ES-I3 (cell line): Measurements from ENCODE around the gene CRTC1.

Experiments
- H3K36me3 ChIP-seq: 2 replicates; pipeline ENCODE4 v1.6.1; 2013; ENCODE audit warnings: mild to moderate bottlenecking, low read length, control low read depth, moderate library complexity; ENCODE audit not compliant: insufficient read depth
- H3K4me1 ChIP-seq: 2 replicates; pipeline ENCODE4 v1.6.1; 2013; ENCODE audit warnings: mild to moderate bottlenecking, control low read depth, low read length; ENCODE audit not compliant: insufficient read depth
- H3K9ac ChIP-seq: 2 replicates; pipeline ENCODE4 v1.6.1; 2013; ENCODE audit warnings: low read depth, mild to moderate bottlenecking, low read length, moderate library complexity
- H3K9me3 ChIP-seq: 2 replicates; pipeline ENCODE4 v1.6.1; 2013; ENCODE audit warnings: mild to moderate bottlenecking, low read length, moderate library complexity; ENCODE audit not compliant: control insufficient read depth, insufficient read depth

The CRTC1 gene

GRCh38 chr19:18687740-18688465 lies 4.4 kb downstream of the CRTC1 start:
- H3K36me3 ChIP-seq = no peaks in the 10 kb centered on the region
- no peaks in the 10 kb centered on the region; the same call in 1 of the 2 replicates for H3K4me1 ChIP-seq
- no peaks in the 10 kb centered on the region for H3K9me3 ChIP-seq
- H3K9ac ChIP-seq = no peak overlapping the region

- Histone ChIP-seq H3K36me3 (no peaks in the 10 kb centered on the region), H3K4me1 (0 out of 2 replicates have a peak, but pooled peaks cover 4% of the 10 kb centered on the region), H3K9me3 (no peaks in the 10 kb centered on the region), H3K9ac (no peak overlapping the region)
Observed at GRCh38 chr19:18696023-18696422, 12.5 kb downstream of the CRTC1 start.

- Histone ChIP-seq H3K36me3 (no peaks in the 10 kb centered on the region), H3K9me3 (no peaks in the 10 kb centered on the region), H3K9ac (no peak overlapping the region), H3K4me1 (peaks cover 8% of the 10 kb centered on the region; the same call in 1 of the 2 replicates)
Observed at GRCh38 chr19:18697680-18698079, 14.2 kb downstream of the CRTC1 start.

- Histone ChIP-seq H3K4me1 (peaks cover 8% of the 10 kb centered on the region; the same call in 1 of the 2 replicates), H3K36me3 (no peaks in the 10 kb centered on the region), H3K9me3 (no peaks in the 10 kb centered on the region), H3K9ac (no peak overlapping the region)
Observed at GRCh38 chr19:18698321-18699167, 15.1 kb downstream of the CRTC1 start.

- Histone ChIP-seq H3K9ac (no peak overlapping the region), H3K4me1 (peaks cover 8% of the 10 kb centered on the region; the same call in 1 of the 2 replicates), H3K9me3 (no peaks in the 10 kb centered on the region), H3K36me3 (no peaks in the 10 kb centered on the region)
Observed at GRCh38 chr19:18699403-18700054, 16.0 kb downstream of the CRTC1 start.

GRCh38 chr19:18700501-18701249 lies 17.2 kb downstream of the CRTC1 start:
- Histone ChIP-seq H3K4me1 (peaks cover 8% of the 10 kb centered on the region; the same call in 1 of the 2 replicates), H3K9me3 (no peaks in the 10 kb centered on the region), H3K36me3 (no peaks in the 10 kb centered on the region), H3K9ac (peak overlapping the region; percentile 46; the same call in 1 of the 2 replicates)

GRCh38 chr19:18701250-18701608 lies 17.7 kb downstream of the CRTC1 start:
- Histone ChIP-seq H3K9ac (no peak overlapping the region), H3K36me3 (no peaks in the 10 kb centered on the region), H3K9me3 (no peaks in the 10 kb centered on the region), H3K4me1 (peaks cover 8% of the 10 kb centered on the region; the same call in 1 of the 2 replicates)

- H3K4me1 ChIP-seq = peaks cover 8% of the 10 kb centered on the region; the same call in 1 of the 2 replicates
- H3K9me3 ChIP-seq = no peaks in the 10 kb centered on the region
- H3K9ac ChIP-seq = no peak overlapping the region
- no peaks in the 10 kb centered on the region for H3K36me3 ChIP-seq
Observed at GRCh38 chr19:18704054-18704453, 20.6 kb downstream of the CRTC1 start.

- H3K9me3 ChIP-seq = no peaks in the 10 kb centered on the region
- H3K36me3 ChIP-seq = no peaks in the 10 kb centered on the region
- peaks cover 8% of the 10 kb centered on the region; the same call in 1 of the 2 replicates for H3K4me1 ChIP-seq
- H3K9ac ChIP-seq = no peak overlapping the region
Observed at GRCh38 chr19:18704971-18705370, 21.5 kb downstream of the CRTC1 start.

GRCh38 chr19:18708452-18709231 lies 25.2 kb downstream of the CRTC1 start:
- Histone ChIP-seq H3K4me1 (no peaks in the 10 kb centered on the region), H3K9me3 (no peaks in the 10 kb centered on the region), H3K9ac (no peak overlapping the region), H3K36me3 (no peaks in the 10 kb centered on the region)

- H3K4me1 ChIP-seq = no peaks in the 10 kb centered on the region
- H3K9ac ChIP-seq = no peak overlapping the region
- H3K9me3 ChIP-seq = no peaks in the 10 kb centered on the region
- H3K36me3 ChIP-seq = no peaks in the 10 kb centered on the region
Observed at GRCh38 chr19:18709546-18709945, 26.1 kb downstream of the CRTC1 start.

- no peaks in the 10 kb centered on the region for H3K36me3 ChIP-seq
- H3K4me1 ChIP-seq = no peaks in the 10 kb centered on the region
- H3K9ac ChIP-seq = no peak overlapping the region
- no peaks in the 10 kb centered on the region for H3K9me3 ChIP-seq
Observed at GRCh38 chr19:18710186-18710585, 26.7 kb downstream of the CRTC1 start.

GRCh38 chr19:18710996-18711751 lies 27.7 kb downstream of the CRTC1 start:
- H3K9me3 ChIP-seq = no peaks in the 10 kb centered on the region
- no peaks in the 10 kb centered on the region for H3K4me1 ChIP-seq
- no peak overlapping the region for H3K9ac ChIP-seq
- no peaks in the 10 kb centered on the region for H3K36me3 ChIP-seq
